Measurements from ENCODE around the gene MMRN2.
A peak's percentile ranks its signal among the peaks of the same experiment; 100 is the strongest.
"Not testable (repeated sequence)": the region's sequence is repeated elsewhere in the genome, so short reads cannot be mapped to it uniquely, and the experiment has no call there.

MMRN2 gene

GRCh38 chr10:86955501-86956194 lies 1.8 kb downstream of the MMRN2 start:
- no peak for DNase-seq

- DNase-seq: no peak
Observed at GRCh38 chr10:86954681-86955500, 2.5 kb downstream of the MMRN2 start.

- no peak for DNase-seq
Observed at GRCh38 chr10:86953747-86954680, 3.4 kb downstream of the MMRN2 start.

GRCh38 chr10:86952697-86953096 lies 4.7 kb downstream of the MMRN2 start:
- DNase-seq: not testable (repeated sequence)

GRCh38 chr10:86952106-86952505 lies 5.3 kb downstream of the MMRN2 start:
- DNase-seq: no peak

- no peak for DNase-seq
Observed at GRCh38 chr10:86951184-86951761, 6.1 kb downstream of the MMRN2 start.

GRCh38 chr10:86950349-86950748 lies 7.1 kb downstream of the MMRN2 start:
- no peak for DNase-seq

GRCh38 chr10:86947806-86948205 lies 9.6 kb downstream of the MMRN2 start:
- not testable (repeated sequence) for DNase-seq

- DNase-seq: no peak
Observed at GRCh38 chr10:86946213-86947155, 10.9 kb downstream of the MMRN2 start.

- DNase-seq: peak in 1 of 2 experiments; percentile 15
Observed at GRCh38 chr10:86945361-86946212, 11.8 kb downstream of the MMRN2 start.

GRCh38 chr10:86944907-86945306 lies 12.5 kb downstream of the MMRN2 start:
- DNase-seq: no peak

GRCh38 chr10:86944471-86944870 lies 12.9 kb downstream of the MMRN2 start:
- DNase-seq: no peak

GRCh38 chr10:86944031-86944419 lies 13.4 kb downstream of the MMRN2 start:
- DNase-seq: no peak

GRCh38 chr10:86943316-86944030 lies 13.9 kb downstream of the MMRN2 start:
- DNase-seq: no peak

GRCh38 chr10:86942441-86943315 lies 14.7 kb downstream of the MMRN2 start:
- DNase-seq: no peak

GRCh38 chr10:86941991-86942421 lies 15.4 kb downstream of the MMRN2 start:
- DNase-seq: no peak

- no peak for DNase-seq
Observed at GRCh38 chr10:86941426-86941825, 16.0 kb downstream of the MMRN2 start.

- no peak for DNase-seq
Observed at GRCh38 chr10:86940677-86941076, 16.7 kb downstream of the MMRN2 start.

GRCh38 chr10:86940076-86940475 lies 17.3 kb downstream of the MMRN2 start:
- DNase-seq: not testable (repeated sequence)

All from NCI-H446 (cell line).